ENCODE measurements around the gene KRT77.

The KRT77 gene

GRCh38 chr12:52655720-52656124, 47.6 kb downstream of the KRT77 start:
- TF ChIP-seq FOXP2 (optimal IDR thresholded peaks at IDR 0.05; ENCODE audit: borderline replicate concordance, extremely low read depth, extremely low read length, insufficient read depth) (no peak), TAF1 (IDR thresholded peaks at IDR 0.05; ENCODE audit: borderline replicate concordance, insufficient read depth, low read length) (no peak), POLR2AphosphoS5 (IDR thresholded peaks at IDR 0.05; ENCODE audit: low read depth, low read length) (no peak), SIN3A (IDR thresholded peaks at IDR 0.05; ENCODE audit: borderline replicate concordance, insufficient read depth, low read length) (no peak)
- TF ChIP-seq, protein P1, sequence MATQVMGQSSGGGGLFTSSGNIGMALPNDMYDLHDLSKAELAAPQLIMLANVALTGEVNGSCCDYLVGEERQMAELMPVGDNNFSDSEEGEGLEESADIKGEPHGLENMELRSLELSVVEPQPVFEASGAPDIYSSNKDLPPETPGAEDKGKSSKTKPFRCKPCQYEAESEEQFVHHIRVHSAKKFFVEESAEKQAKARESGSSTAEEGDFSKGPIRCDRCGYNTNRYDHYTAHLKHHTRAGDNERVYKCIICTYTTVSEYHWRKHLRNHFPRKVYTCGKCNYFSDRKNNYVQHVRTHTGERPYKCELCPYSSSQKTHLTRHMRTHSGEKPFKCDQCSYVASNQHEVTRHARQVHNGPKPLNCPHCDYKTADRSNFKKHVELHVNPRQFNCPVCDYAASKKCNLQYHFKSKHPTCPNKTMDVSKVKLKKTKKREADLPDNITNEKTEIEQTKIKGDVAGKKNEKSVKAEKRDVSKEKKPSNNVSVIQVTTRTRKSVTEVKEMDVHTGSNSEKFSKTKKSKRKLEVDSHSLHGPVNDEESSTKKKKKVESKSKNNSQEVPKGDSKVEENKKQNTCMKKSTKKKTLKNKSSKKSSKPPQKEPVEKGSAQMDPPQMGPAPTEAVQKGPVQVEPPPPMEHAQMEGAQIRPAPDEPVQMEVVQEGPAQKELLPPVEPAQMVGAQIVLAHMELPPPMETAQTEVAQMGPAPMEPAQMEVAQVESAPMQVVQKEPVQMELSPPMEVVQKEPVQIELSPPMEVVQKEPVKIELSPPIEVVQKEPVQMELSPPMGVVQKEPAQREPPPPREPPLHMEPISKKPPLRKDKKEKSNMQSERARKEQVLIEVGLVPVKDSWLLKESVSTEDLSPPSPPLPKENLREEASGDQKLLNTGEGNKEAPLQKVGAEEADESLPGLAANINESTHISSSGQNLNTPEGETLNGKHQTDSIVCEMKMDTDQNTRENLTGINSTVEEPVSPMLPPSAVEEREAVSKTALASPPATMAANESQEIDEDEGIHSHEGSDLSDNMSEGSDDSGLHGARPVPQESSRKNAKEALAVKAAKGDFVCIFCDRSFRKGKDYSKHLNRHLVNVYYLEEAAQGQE (IDR thresholded peaks at IDR 0.05; ENCODE audit: insufficient read depth in 1 of 2, low read depth in 2 of 2, low read length in 2 of 2), result no peak

DNA sequence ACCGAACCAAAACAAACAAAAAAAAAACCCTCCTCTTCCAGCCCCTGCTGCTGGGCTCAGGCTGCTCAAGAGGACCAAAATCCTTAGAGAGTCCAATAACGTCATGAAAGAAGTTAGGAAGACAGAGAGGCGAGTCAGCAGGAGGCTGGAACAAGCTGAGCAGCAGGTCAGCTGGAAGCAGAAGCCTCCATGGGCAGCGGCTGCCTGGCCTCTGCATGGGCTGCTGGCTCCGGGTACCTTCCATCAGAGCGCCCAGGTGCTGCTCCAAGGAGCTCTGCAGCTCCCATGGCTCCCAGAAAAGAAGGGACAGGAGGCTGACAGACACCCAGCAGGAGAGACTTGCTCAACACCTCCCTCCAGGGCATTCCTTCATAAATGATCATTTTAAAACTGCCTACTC, 48.1 kb downstream of the KRT77 start:
- TF ChIP-seq POLR2AphosphoS5 (IDR thresholded peaks at IDR 0.05; ENCODE audit: low read depth, low read length) (no peak), SIN3A (IDR thresholded peaks at IDR 0.05; ENCODE audit: borderline replicate concordance, insufficient read depth, low read length) (no peak), TAF1 (IDR thresholded peaks at IDR 0.05; ENCODE audit: borderline replicate concordance, insufficient read depth, low read length) (no peak), FOXP2 (optimal IDR thresholded peaks at IDR 0.05; ENCODE audit: borderline replicate concordance, extremely low read depth, extremely low read length, insufficient read depth) (no peak)
- TF ChIP-seq, protein P1 (IDR thresholded peaks at IDR 0.05; ENCODE audit: insufficient read depth in 1 of 2, low read depth in 2 of 2, low read length in 2 of 2), result no peak

GRCh38 chr12:52651726-52652261, 51.5 kb downstream of the KRT77 start, which contains the start of gene KRT2:
TSS of gene KRT2 (minus strand) at chr12:52652211. CDS start at chr12:52652142, 69 bp downstream.
- TF ChIP-seq, protein P1 (IDR thresholded peaks at IDR 0.05; ENCODE audit: insufficient read depth in 1 of 2, low read depth in 2 of 2, low read length in 2 of 2), result no peak
- no peak for TF ChIP-seq FOXP2 (optimal IDR thresholded peaks at IDR 0.05; ENCODE audit: borderline replicate concordance, extremely low read depth, extremely low read length, insufficient read depth)
- TF ChIP-seq SIN3A (IDR thresholded peaks at IDR 0.05; ENCODE audit: borderline replicate concordance, insufficient read depth, low read length), result no peak
- TF ChIP-seq TAF1 (IDR thresholded peaks at IDR 0.05; ENCODE audit: borderline replicate concordance, insufficient read depth, low read length), result no peak
- TF ChIP-seq POLR2AphosphoS5 (IDR thresholded peaks at IDR 0.05; ENCODE audit: low read depth, low read length), result no peak

DNA sequence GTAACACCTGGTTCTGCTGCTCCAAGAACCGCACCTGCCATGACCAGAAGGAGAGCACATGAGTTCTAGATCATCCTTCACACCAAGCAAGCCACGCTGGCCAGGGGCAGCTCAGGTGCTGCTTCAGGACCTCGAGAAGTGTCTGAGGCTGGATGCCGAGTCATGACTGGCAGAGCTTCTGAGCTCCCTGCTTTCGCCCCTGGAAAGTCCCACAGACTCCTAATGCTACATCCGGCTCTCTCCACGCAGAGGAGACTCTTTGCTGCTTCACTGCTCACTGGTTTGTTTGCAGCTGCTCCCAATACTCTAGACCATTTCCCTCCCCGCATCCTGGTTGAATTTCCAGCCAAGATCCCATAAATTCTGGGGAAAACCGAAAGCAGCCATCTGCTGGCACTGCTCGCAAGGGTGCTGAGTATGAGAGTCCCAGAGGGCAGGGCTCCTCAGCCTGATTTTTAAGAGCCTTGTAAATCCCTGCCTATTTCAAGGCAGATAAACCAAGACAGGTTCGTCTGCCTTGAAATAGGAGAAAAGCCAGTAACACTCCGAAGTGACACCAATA, 52.7 kb downstream of the KRT77 start:
- TF ChIP-seq TAF1 (IDR thresholded peaks at IDR 0.05; ENCODE audit: borderline replicate concordance, insufficient read depth, low read length) (no peak), SIN3A (IDR thresholded peaks at IDR 0.05; ENCODE audit: borderline replicate concordance, insufficient read depth, low read length) (no peak), FOXP2 (optimal IDR thresholded peaks at IDR 0.05; ENCODE audit: borderline replicate concordance, extremely low read depth, extremely low read length, insufficient read depth) (no peak), POLR2AphosphoS5 (IDR thresholded peaks at IDR 0.05; ENCODE audit: low read depth, low read length) (no peak)
- TF ChIP-seq, protein P1 (IDR thresholded peaks at IDR 0.05; ENCODE audit: insufficient read depth in 1 of 2, low read depth in 2 of 2, low read length in 2 of 2), result no peak
